Activated B cell treated with CpG ODN at 0.5 μM for 24 hours (primary cell): ENCODE data around the gene LZTR1. TPM values are rescaled to one million over a fixed set of nuclear protein-coding genes. Genes with fewer than 3 reads are reported as not detected.

ENCODE experiments used
- ATAC-seq: fragments of 200-7000 bp; cut with Tn5 transposase; one replicate; pipeline ENCODE4 v1.10.0; 2021; ENCODE audit warnings: low read depth, mild to moderate bottlenecking, moderate library complexity
- CTCF ChIA-PET: fragments of 350-600 bp; sonication (Branson Sonifier 250); formaldehyde crosslinking; loops from one replicate; lab custom pipeline; 2021; ENCODE audit warnings: antibody characterized with exemption; lab: Charles Lee
- POLR2A ChIA-PET: fragments of 350-600 bp; sonication (Branson Sonifier 250); formaldehyde crosslinking; loops from one replicate; lab custom pipeline; 2021; ENCODE audit warnings: antibody characterized with exemption; lab: Charles Lee
- DNase-seq: peaks from one replicate; pipeline ENCODE4 v3.0.0; 2022
- H3K27ac Mint-ChIP-seq: one replicate; pipeline ENCODE4 v1.8.0; 2020; ENCODE audit warnings: mixed read lengths
- H3K27me3 Mint-ChIP-seq: one replicate; pipeline ENCODE4 v1.8.0; 2021; ENCODE audit warnings: mixed read lengths
- H3K36me3 Mint-ChIP-seq: one replicate; pipeline ENCODE4 v1.8.0; 2021; ENCODE audit warnings: low read depth, mixed read lengths
- H3K4me1 Mint-ChIP-seq: one replicate; pipeline ENCODE4 v1.8.0; 2021; ENCODE audit warnings: mixed read lengths
- H3K4me3 Mint-ChIP-seq: one replicate; pipeline ENCODE4 v1.8.0; 2020; ENCODE audit warnings: mild to moderate bottlenecking, mixed read lengths
- H3K9me3 Mint-ChIP-seq: one replicate; pipeline ENCODE4 v1.8.0; 2020; ENCODE audit warnings: mixed read lengths
- intact Hi-C: fragments of 100-400 bp; cut with micrococcal nuclease; formaldehyde crosslinking; loops from one replicate; pipeline ENCODE4 v1.15.1; 2024
- total RNA-seq: library from RNA; stranded (reverse); gene quantifications from 2 replicates; pipeline ENCODE4 v1.2.3, GENCODE V29; 2022
- TF ChIP-seq, protein P1 (sequence below): fragments of 200-600 bp; IDR thresholded peaks from one replicate; pipeline ENCODE4 v1.8.0; 2022; ENCODE audit warnings: antibody characterized with exemption, mild to moderate bottlenecking

Gene LZTR1
- total RNA-seq, 1 donor from 2014 or later, result 89.3 TPM

DNA sequence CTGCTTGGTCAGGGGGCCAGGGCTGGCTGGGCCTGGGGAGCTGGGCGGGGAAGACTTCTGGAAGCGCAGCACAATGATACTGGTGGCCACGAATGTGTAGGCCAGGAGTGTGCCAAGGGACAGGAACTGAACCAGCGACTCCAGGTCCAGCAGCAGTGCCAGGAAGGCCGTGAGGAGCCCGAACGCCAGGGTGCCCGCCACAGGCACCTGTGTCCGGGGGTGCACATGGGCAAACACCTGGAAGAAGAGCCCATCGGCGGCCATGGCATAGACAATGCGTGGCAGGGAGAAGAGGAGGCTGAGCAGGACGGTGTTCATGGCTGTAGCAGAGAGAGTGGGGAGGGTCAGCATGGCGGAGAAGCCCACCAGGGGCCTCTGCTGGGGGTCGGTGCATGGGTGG lies 47.9 kb downstream of the LZTR1 start:
- H3K27me3 Mint-ChIP-seq, result peaks cover 27% of the 10 kb centered on the region
- no peak overlapping the region for H3K27ac Mint-ChIP-seq

DNA sequence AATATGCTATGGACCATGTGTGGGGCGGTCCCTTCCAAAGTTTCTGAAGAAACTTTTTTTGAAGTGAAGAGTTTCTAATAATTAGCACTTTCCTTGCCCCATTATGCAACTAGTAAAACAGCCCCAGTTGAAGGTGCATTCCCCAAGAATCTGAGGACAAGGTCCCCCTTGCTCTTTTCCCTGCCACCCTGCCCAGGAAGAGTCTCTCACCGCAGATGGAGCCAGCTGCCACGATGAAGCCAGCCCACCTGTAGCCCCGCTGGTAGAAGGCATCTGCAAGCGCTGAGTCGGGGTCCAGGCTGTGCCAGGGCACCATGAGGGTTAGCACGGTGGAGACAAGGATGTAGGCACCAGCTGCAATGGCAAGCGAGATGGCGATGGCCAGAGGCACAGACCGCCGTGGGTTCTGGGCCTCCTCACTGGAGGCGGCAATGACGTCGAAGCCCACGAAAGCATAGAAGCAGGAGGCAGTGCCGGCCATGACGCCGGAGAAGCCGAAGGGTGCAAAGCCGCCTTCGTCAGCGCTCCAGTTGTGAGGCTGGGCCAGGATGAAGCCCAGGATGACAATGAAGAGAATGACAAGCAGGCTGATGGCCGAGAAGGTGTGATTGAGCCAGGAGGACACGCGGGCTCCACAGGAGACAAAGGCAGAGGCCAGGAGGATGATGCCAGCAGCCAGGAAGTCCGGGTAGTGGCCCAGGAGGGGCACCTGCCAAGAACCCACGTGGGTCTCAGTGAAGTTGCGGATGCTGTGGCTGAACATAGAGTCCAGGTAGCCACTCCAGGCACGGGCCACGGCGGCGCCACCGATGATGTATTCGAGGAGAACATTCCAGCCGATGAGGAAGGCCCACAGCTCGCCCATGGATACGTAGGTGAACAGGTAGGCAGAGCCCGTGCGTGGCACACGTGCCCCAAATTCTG lies 48.8 kb downstream of the LZTR1 start:
- H3K27me3 Mint-ChIP-seq, result peaks cover 27% of the 10 kb centered on the region
- TF ChIP-seq, protein P1, sequence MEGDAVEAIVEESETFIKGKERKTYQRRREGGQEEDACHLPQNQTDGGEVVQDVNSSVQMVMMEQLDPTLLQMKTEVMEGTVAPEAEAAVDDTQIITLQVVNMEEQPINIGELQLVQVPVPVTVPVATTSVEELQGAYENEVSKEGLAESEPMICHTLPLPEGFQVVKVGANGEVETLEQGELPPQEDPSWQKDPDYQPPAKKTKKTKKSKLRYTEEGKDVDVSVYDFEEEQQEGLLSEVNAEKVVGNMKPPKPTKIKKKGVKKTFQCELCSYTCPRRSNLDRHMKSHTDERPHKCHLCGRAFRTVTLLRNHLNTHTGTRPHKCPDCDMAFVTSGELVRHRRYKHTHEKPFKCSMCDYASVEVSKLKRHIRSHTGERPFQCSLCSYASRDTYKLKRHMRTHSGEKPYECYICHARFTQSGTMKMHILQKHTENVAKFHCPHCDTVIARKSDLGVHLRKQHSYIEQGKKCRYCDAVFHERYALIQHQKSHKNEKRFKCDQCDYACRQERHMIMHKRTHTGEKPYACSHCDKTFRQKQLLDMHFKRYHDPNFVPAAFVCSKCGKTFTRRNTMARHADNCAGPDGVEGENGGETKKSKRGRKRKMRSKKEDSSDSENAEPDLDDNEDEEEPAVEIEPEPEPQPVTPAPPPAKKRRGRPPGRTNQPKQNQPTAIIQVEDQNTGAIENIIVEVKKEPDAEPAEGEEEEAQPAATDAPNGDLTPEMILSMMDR, result no peak
- CTCF ChIA-PET, result no interaction called here
- no peaks in the 10 kb centered on the region for H3K36me3 Mint-ChIP-seq
- H3K4me1 Mint-ChIP-seq, result no peaks in the 10 kb centered on the region
- no peak overlapping the region for H3K27ac Mint-ChIP-seq
- intact Hi-C loops, result no loop called here
- ATAC-seq (no peak), DNase-seq (no peak)
- no peak overlapping the region for H3K4me3 Mint-ChIP-seq
- no peaks in the 10 kb centered on the region for H3K9me3 Mint-ChIP-seq
- POLR2A ChIA-PET, result no interaction called here

More for the DNA sequence above, 47.9 kb downstream of the LZTR1 start:
- DNase-seq (no peak), ATAC-seq (no peak)
- CTCF ChIA-PET, result no interaction called here
- POLR2A ChIA-PET, result no interaction called here
- peaks cover 3% of the 10 kb centered on the region for H3K4me1 Mint-ChIP-seq
- intact Hi-C loops, result no loop called here
- H3K4me3 Mint-ChIP-seq, result no peak overlapping the region
- TF ChIP-seq, protein P1, result no peak
- no peaks in the 10 kb centered on the region for H3K9me3 Mint-ChIP-seq
- H3K36me3 Mint-ChIP-seq, result no peaks in the 10 kb centered on the region

DNA sequence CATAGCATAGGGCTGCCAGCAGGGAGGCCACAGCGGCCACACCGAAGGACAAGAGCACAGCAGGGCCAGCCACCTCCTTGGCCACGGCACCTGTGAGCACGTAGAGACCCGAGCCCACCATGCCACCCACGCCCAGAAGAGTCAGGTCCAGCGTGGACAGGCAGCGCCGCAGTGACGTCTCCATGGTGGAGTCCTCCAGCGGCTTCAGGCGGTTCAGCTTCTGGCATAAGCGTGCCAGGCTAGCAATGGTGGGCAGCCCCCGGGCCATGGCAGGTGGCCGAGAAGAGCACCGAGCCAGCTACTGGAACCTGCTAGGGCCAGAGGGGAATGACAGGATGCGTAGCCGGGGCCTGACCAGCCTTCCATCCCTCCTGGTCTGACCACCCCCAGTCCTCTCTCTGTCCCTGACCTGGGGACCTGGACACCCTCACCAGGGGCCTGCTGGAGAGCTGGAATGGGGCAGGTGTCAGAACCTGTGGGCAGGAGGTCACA lies 49.5 kb downstream of the LZTR1 start:
- ChIA-PET CTCF (no interaction called here), POLR2A (no interaction called here)
- TF ChIP-seq, protein P1, result no peak
- H3K36me3 Mint-ChIP-seq, result no peaks in the 10 kb centered on the region
- no peak for ATAC-seq
- H3K4me1 Mint-ChIP-seq, result no peaks in the 10 kb centered on the region
- H3K27ac Mint-ChIP-seq, result no peak overlapping the region
- no peak for DNase-seq
- H3K4me3 Mint-ChIP-seq, result no peak overlapping the region
- intact Hi-C loops, result no loop called here
- H3K9me3 Mint-ChIP-seq, result no peaks in the 10 kb centered on the region
- peaks cover 30% of the 10 kb centered on the region for H3K27me3 Mint-ChIP-seq

DNA sequence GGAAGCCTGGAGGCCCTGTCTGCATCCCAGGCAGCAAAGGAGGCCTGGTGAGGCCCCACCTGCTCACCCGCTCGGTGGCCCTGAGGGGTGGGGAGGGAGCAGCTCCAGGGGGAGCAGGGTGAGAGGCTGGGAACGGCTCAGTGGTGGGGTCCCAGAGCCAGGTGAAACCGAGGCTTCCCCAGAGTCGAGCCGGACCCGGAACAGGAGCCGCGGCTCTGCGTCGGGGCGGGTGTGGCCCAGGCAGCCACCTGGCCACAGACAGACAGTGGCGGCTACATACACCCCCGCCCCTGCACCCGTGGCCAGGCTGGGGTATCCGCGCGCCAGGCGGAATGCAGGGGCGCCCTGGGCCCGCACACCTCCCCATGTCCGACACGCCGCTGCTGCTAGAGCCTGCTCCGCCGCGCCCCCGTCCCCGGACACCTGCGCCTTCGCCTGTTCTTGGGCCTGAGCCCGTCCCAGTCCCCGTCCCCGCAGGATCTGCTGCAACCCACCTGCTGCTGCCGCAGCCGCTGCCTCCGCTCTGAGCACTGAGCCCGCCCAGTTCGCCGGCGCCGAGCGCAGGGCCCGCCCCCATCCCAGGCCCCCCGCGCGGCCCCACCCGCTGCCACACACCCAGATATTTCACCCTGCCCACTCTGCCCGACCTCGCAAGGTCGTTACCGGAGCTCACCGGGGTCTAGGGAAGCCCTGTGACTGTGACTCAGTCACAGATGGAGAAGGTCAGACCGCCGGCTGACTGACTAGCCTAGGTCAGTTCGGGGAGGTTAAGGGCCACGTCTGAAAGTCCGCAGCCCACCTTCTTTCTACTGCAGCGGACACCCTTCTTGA lies 50.2 kb downstream of the LZTR1 start, which contains the start of gene SLC7A4:
TSS of gene SLC7A4 (minus strand) at position 525 of the 831 bp plus-strand sequence. CDS start 749 bp downstream, outside the sequence.
- no peaks in the 10 kb centered on the region for H3K36me3 Mint-ChIP-seq

More for the DNA sequence above, 50.2 kb downstream of the LZTR1 start, which contains the start of gene SLC7A4:
- no peak within 1 kb of the TSS for H3K27ac Mint-ChIP-seq
- no peak for DNase-seq
- H3K4me3 Mint-ChIP-seq, result no peak within 1 kb of the TSS
- ChIA-PET CTCF (no interaction called here), POLR2A (no interaction called here)
- H3K27me3 Mint-ChIP-seq, result peaks cover 31% of the 10 kb centered on the region
- intact Hi-C loops, result no loop called here
- ATAC-seq, result no peak
- TF ChIP-seq, protein P1, result no peak
- H3K4me1 Mint-ChIP-seq, result no peaks in the 10 kb centered on the region
- no peaks in the 10 kb centered on the region for H3K9me3 Mint-ChIP-seq
